8988T (cell line): ENCODE results near the gene RND2.

ENCODE experiments used
- DNase-seq: peaks from one replicate; pipeline ENCODE4 v3.0.0; 2011

The RND2 gene

DNA sequence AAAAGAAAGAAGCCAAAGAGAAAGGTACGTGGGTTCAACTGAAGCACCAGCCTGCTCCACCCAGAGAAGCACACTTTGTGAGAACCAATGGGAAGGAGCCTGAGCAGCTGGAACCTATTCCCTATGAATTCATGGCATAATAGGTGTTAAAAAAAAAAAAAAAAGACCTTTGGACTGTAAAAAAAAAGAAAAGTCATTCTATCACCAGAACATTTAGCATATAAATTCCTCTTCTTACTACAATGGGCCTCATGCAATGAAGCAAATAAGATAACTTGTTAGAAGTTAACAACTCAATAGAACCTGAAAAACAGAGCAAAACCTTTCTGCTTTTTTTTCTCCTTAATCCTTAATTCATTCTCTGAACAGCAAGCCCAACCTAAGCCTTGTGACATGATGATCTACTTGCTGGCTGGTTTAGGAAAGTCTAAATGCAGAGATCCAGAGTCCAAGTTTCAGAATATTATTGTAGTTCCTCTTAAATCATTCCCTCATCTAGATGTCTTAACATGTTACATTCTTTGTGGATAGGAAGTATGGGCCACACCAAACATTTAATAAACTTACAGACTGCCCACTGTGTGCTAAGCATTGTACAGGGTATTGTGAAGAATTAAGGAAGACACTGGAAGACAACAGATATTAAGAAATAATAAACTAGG lies 54.7 kb downstream of the RND2 start:
- no peak for DNase-seq
